HG03045 (cell line): ENCODE data around the gene ARHGEF37.

Experiments
- ATAC-seq: cut with Tn5 transposase; IDR thresholded peaks from one replicate; pipeline ENCODE4 v1.9.1; 2021; ENCODE audit warnings: mild to moderate bottlenecking, moderate library complexity; ENCODE audit not compliant: unreplicated experiment

The ARHGEF37 gene

DNA sequence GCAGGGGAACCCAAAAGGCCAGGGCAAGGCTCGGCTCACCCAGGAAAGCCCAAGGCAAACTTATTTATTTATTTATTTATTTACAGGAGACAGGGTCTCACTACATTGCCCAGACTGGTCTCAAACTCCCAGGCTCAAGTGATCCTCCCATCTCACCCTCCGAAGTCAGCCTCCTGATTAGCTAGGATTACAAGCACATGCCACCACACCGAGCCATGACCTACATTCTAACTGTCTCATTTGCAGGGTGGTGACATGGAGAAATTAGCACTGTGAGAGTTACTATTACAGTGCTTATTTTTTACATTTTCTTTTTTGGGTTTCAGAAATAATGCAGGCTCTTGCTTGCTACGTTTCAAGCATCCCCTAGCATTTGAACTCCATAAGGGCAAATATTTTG is 18.1 kb downstream of the ARHGEF37 start:
- no peak for ATAC-seq

DNA sequence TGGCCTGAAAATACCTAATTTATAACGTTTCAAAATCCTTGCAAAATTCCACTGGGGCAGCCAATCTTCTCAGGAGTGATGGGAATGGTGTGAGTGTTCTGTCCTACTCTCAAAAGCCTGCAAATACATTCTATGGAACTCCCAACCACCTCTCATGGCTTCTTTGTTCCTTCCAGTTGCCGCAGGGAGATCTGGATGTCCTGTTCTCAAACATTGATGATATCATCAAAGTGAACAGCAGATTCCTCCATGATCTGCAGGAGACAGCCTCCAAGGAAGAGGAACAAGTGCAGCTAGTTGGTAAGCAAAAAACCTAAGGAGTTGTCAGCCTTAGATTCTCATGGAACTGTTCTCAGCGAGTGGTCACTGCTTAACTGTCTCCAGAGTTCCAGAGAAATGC is 19.6 kb downstream of the ARHGEF37 start:
- ATAC-seq, result no peak

DNA sequence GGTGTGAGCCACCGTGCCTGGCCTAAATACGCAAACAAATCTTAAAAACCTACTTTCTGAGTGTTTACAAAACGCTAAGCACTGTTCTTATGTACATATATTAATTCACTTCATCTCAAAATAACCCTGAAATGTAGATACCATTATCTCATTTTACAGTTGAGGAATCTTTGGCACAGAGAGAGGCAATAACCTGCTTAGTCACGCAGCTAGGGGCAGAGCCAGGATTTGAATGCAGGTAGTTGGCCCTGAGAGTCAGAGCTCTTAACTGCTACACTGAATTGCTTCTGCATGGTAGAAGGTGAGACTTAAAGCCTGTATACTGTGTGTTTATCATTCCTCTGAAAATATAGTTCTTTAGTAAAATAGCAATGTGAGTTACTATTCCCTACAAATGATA is 21.9 kb downstream of the ARHGEF37 start:
- ATAC-seq, result no peak

DNA sequence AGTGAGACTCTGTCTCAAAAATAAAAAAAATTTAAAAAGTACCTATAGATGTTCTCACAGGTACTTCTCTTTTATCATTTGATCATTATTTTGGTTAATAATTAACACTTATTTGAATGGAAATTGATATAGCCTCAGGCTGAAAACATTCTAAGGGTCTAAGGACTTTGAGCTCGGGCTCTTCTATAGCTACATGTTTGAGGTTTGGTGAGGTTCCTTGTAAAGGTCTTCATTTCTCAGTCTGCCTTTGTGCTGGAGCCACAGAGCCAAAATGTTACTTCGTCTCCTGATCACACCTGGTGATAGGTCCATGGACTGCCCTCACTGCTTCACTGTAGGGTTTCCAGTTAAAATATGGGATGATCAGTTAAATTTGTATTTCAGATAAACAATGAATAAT is 22.6 kb downstream of the ARHGEF37 start:
- no peak for ATAC-seq

DNA sequence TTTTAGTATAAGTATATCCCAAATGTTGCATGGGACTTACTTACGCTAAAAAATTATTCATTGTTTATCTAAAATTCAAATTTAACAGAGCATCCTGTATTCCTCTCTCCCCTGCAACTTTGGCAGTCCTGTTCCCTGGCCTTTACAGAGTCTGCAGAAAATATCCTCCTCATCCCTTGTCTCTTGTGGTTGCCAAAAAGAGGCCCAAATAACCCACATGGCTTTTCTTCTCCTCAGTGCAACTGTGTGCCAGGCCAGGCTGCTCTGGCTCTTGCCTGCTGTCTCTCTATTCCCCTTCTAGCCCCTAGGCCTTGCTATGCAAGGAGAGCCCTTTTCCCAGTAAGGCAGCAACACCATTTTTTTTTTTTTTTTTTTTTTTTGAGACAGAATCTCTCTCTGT is 23.0 kb downstream of the ARHGEF37 start:
- no peak for ATAC-seq

DNA sequence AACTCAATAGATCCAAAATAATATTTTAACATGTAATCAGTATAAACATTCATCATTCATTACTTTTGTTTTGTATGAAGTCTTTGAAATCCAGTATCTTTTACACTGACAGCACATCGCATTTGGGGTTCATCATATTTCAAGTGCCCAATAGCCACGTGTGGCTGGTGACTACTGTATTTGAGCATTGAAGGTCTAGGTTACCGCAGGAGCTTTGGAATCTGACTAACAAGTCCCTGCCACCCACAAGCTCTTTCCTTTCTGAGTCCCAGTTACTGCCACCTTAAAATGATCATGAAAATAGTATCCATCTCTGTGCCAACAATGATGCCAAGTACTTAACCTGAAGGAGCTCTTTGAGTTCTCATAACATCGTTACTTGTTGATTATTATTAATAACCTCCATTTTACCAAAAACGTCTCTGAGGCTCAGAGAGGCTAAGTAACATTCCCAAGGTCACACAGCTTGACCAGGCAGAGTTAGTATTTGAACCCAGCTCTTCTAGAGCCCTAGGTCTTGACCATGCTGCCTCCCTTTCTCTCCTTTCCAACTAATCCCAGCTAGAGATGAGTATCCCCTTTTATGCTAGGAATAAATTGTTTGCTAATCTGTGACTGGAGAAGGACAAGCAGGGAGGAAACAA is 24.2 kb downstream of the ARHGEF37 start:
- ATAC-seq, result no peak

DNA sequence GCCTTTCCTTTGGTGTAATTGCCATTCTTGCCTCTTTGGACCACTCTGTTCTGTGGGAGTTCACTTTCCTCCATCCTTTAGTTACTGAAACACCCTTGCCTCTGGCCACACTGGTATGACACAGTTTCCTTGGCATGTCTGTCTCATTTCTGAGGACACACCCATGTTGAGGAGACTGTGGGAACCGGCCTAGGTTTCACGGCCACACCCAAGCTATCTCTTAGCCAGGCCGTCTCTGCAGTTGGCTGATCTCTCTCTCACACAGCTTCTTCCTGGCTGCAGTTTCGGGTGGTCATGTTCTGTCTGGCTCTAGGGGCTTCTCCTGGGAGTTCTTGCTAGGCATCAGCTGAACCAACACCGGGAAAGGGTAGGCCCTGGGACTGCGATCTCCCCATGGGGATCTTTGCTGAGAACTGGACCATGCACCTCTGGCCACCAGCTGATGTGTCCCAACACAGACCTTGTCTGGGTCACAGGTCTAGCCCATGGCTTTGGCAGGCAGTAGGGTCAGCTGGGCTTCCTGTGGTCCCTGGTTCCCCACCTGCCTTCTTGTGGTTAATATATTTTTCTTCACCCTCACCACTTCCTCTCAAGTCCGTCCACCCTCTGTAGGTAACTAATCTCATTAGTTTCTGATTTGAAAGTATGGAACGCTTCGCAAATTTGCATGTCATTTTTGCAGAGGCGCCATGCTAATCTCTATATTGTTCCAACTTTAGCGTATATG is 24.9 kb downstream of the ARHGEF37 start:
- peak; percentile 76 for ATAC-seq

DNA sequence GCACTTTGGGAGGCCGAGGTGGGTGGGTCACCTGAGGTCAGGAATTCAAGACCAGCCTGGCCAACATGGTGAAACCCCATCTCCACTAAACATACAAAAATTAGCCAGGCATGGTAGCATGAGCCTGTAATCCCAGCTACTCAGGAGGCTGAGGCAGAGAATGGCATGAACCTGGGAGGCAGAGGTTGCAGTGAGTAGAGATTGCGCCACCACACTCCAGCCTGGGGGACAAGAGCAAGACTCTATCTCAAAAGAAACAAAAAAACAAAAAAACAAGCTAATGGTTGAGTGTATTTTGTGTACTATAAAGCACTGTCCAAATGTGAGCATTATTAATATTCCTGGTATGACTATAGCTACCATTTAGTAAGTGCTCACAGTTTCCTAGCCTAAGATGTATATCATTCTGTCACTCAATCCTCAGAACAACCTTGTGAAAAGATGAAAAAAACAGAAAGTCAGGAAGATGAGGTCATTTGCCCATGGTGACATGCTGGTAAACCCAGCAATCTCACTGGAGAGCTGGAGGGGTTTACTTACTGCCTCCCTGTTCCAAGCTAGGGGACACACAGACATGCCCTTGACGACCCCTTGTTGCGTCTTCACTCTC is 27.7 kb downstream of the ARHGEF37 start:
- no peak for ATAC-seq

DNA sequence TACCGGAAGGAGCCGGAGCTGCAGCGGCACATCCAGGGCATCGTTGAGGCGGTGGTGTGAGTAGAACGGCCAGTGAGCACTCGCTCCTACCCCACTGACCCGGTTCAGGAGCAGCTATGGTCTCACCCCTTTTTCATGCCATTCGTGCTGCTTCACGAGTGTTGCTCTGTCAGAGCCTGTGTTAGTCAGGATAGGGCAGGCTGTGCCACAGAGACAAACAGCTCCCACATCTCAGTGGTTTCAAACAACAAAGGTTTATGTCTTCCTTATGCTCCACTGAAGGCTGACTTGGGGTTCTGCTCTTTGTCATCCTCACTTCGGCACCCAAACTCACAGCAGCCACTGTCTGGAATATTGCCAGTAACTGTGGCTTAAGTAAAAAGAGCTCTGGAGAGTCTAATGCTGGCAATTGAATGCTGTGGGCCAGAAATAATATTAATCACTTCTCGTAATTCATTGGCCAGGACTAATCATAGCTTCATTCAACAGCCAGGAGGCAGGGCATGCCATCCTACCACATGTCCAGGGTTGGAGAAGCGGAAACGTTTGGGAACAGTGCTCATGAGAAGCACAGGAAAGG is 28.4 kb downstream of the ARHGEF37 start:
- no peak for ATAC-seq

DNA sequence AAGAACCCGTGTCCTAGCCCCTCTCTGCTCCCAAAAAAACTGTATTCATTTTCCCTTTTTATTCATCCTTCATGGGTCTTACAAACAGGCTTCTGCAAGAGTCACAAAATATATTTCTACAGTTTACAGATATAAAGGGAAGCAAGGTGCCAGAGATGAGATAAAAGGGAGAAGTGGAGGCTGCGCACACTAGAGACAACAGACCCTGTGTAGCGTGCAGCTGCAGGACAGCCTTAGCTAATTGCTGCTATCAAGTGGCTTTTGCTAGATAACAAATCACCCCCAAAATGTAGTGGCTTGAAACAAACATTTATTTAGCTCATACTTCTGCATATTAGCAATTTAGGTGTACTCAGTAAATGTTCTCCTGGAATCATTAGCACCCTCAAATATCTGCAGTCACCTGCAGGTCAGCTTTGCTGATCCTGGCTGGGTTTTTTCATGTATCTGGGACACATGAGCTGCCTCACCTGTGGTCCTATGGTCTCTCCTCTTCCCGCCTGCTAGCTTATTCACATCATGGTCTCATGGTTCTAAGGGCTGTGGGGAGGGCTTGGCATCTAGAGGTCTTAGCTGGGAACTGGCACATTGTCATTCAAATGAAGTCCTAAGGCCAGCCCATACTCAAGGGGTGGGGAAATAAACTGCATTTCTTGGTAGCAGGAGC is 29.4 kb downstream of the ARHGEF37 start:
- ATAC-seq, result no peak

DNA sequence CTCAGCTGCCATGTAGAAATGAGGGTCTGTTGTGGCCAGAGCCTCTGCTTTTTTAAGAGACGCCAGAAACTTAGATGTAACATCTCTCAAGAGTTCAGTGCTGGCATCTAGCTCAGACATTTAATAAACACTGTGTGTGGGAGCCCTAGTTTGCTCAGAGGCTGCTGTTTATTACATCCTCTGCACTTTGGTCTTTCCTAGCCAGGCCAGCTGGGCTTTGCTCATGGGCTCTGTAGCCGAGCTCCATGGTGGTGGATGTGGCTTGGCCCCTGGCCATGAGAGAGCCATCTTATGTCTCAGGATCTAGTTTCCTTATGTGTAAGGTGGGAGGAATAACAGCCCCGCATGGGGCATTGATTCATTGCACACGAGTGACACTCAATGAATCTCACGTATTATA is 30.0 kb downstream of the ARHGEF37 start:
- no peak for ATAC-seq

DNA sequence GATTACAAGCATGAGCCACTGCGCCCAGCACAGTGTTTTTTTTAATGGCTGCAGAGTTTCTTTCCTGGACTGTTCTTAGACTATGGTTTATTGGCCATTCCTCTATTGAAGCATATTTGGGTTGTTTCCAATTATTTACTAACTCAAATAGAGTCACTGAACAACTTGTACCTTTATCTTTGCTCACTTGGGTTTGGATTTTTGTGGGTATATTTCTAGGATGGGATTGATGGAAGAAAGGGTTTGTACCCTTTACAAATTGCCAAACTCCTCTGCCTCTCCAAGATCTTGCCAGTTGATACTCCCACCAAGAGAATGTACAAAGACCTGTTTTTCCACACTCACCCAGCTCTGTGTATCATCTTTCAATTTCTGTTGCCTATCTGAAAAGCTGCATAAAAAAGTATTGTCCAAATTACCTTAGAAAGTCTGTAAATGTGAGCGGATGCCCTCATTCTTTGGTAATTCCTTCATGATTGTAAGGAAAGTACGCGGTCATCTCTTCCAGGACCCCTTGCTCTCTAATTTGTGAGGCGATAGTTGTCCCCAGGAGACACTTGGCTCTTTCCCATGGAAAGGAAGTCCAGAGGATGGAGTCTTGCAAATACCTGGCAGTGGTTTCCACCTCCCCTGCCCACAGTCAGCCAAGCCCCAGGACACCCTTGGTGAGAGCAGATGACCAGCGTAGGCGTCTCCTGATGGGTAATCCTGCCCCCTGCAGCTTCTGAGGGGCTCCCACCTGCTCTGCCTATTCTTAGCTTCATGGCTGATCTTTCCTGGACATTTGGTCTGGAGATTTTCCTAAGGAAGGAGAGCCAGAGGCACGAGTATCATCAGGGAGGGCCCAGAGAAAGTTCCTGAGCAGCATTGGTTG is 33.0 kb downstream of the ARHGEF37 start:
- ATAC-seq, result no peak

DNA sequence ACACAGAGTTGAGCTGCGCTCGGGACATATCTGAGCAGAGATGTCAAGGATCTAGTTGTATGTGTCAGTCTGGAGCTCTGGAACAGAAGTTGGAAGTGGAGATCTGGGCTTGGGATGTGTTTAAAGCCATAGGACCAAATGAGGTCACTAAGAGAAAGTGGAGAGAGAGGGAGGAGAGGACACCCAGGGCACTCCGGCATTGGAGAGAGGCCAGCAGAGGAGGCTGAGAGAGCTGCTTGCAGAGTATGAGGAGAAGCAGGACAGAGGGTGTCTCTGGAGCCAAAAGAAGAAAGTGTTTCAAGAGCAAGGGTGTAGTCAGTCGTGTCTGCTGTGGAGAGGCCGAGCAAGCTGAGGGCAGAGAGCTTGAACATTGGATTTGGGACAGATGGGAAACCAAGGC is 34.7 kb downstream of the ARHGEF37 start:
- no peak for ATAC-seq

DNA sequence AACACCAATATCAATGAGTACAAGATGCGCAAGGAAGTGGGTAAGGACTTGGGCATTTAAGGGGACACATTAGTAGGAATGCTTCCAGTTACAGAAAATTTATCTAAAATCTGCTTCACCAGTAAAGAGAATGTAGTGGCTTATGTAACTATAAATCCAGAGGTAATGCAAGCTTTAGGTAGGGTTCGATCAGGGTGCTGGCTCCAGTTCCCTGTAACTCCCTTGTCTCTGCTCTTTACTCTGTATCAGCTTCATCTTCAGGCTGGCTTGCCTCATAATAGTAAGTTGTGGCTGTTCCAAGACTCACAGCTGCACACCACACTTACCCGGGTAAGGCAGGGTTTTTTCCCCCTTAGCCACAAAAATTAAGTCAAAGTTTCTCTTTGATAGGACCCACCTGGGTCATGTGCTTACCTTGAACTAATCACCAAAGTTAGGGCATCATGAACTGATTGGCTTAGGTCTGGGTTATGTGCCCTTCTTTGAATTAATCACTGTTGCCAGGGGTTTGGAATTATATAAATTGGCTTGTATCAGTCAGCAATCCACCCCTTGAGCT is 35.5 kb downstream of the ARHGEF37 start:
- no peak for ATAC-seq

DNA sequence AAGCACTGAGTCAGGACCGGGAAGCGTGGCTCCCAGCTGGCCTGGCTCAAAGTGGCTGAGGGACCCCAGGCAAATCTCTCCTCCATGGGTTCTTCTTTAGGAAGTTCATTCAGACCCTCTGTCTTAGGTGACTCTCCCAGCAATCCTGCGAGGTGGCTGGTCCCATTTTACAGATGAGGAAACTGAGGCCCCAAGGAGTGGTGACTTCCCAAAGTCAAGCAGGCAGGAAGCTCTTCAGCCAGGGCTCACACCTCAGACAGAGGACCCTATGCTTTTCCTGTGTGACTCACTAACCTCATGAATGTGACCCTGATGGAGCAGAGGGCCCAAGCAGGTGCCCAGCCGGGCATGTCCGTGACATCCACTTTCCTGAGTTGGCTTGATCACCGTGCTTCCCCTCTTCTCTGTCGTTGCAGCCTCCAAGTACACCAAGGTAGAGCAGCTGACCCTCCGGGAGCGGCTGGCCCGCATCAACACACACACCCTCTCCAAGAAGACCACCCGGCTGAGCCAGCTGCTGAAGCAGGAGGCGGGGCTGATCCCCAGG is 36.5 kb downstream of the ARHGEF37 start:
- ATAC-seq, result no peak

DNA sequence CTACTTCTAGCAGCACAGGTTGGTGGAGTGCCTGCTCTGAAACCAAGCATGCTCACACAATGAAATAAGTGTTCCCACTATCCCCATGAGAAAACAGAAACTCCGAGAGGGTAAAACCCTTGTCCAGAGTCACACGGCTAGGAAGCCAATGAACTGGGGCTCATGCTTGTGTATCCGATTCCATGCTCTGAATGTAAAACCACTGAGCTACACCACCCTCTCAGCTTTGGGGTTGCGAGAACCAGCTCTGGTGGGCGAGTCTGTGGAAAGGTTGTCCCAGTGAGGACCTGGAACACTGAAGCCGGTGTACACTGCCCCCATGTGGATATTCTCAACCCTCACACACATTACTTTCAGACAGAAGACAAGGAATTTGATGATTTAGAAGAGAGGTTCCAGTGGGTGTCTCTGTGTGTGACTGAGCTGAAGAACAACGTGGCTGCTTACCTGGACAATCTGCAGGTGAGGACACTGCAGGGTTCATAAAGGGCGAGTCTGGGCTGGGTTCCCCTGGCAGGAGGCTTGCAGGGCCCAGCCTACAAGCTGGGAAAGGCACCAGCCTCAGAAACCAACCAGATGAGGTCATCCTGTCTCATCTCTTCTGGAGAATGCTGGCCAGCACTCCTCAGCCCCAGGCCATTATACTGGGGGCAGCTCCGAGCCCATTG is 37.4 kb downstream of the ARHGEF37 start:
- no peak for ATAC-seq

DNA sequence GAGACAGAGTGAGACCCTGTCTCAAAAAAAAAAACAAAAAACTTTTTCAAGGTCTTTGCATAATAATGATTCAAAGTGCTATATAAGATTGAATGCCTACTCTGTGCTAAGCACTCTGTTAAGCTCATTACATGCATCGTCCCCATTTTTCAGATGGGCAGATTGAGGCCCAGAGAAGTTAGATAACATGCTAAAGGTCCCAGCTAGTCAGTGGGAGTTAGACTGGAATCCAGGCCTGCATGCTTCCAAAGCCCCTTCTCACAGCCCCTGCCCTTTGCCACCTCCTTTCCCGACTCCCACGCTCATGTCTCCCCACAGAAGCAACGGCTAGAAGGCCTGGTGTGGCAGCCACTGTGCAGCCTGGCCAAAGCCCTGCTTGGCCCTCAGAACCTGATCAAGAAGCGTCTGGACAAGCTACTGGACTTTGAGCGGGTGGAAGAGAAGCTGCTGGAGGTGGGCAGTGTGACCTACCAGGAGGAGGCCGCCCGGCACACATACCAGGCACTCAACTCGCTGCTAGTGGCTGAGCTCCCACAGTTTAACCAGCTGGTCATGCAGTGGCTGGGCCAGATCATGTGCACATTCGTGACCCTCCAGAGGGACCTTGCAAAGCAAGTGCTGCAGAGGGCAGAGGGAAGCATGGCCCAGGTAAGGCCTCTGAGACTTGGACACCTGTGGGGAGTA is 40.3 kb downstream of the ARHGEF37 start:
- ATAC-seq, result no peak

DNA sequence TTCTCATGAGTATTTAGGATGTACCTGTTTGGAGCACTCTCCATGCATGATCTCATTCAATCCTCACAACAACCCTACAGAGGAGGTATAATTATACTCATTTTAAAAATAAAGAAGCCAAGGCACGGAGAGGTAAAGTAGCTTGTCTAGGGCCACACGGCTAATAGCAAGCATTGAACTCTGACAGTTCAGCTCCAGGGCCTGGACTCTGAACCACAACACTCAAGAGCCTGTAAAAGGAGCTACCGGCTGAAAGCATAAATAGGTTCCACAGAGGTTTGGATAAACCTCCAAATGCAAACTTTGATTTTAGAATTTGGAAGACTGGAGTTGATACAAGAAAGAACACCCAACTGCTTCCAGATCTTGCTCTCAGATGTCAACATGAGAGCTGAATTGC is 41.2 kb downstream of the ARHGEF37 start:
- no peak for ATAC-seq

DNA sequence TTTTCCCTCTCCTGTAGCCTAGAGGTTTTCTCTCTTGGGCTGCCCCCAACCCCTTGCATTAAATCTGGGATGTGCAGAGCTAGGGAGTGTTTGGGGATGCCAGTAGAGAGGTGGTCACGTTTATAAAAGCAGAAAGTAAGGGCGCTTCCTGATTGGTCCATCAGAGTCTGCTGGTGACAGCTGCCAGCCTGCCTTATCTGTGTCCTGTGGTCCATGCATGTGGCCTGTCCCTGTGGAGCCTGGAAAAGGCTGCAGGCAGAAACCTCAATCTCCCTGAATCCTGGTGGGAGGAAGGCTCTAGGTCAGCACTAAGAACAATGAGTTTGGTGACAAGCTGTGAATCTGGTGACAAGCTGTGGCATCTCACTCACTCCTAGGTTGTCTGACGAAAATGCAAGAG is 42.2 kb downstream of the ARHGEF37 start:
- no peak for ATAC-seq
